Keratinocyte (primary cell): ENCODE data around the gene ABCA3. TPM values are rescaled to one million over a fixed set of nuclear protein-coding genes. Genes with fewer than 3 reads are reported as not detected.

Experiments used
- DNase-seq: peaks from one replicate; pipeline ENCODE4 v3.0.0-alpha.2; 2011; ENCODE audit warnings: low read depth, missing footprints, low spot score
- FAIRE-seq: peaks from 2 replicates; lab custom pipeline; 2011; peaks lifted over from hg19 to GRCh38; lab: Jason Lieb, UNC
- H2AFZ ChIP-seq: 2 replicates; pipeline ENCODE4 v1.6.0; 2012; ENCODE audit warnings: low read length, control low read depth, inconsistent platforms; ENCODE audit not compliant: control insufficient read depth
- H3K27ac ChIP-seq: 2 replicates; pipeline ENCODE4 v1.5.1; 2011; ENCODE audit warnings: low read length; ENCODE audit not compliant: control insufficient read depth, insufficient read depth
- H3K27me3 ChIP-seq: 3 replicates; pipeline ENCODE4 v1.6.0; 2011; ENCODE audit warnings: low read length; ENCODE audit not compliant: control insufficient read depth, insufficient read depth; ENCODE audit errors: extremely low read depth
- H3K36me3 ChIP-seq, 2 experiments: 2 replicates in 1 of 2; 3 replicates in 1 of 2; pipeline ENCODE4 v1.5.1; 2011; ENCODE audit warnings: low read length in 2 of 2, mild to moderate bottlenecking in 1 of 2; ENCODE audit not compliant: control insufficient read depth in 2 of 2, insufficient read depth in 2 of 2; ENCODE audit errors: extremely low read depth in 1 of 2
- H3K4me1 ChIP-seq: 3 replicates; pipeline ENCODE4 v1.5.1; 2011; ENCODE audit warnings: low read length; ENCODE audit not compliant: control insufficient read depth, insufficient read depth; ENCODE audit errors: extremely low read depth
- H3K4me2 ChIP-seq: 3 replicates; pipeline ENCODE4 v1.6.0; 2011; ENCODE audit warnings: low read depth, low read length; ENCODE audit not compliant: control insufficient read depth, insufficient read depth; ENCODE audit errors: extremely low read depth
- H3K4me3 ChIP-seq, 3 experiments: fragments of 200-600 bp in 1 of 3; sonication (generic) in 1 of 3; 2 replicates in 2 of 3; 3 replicates in 1 of 3; pipeline ENCODE4 v1.5.1; 2011 to 2016; ENCODE audit warnings: low read length in 3 of 3, mild to moderate bottlenecking in 3 of 3, control low read depth in 2 of 3, inconsistent platforms in 1 of 3, low read depth in 1 of 3, mixed read lengths in 1 of 3, mixed run types in 1 of 3, moderate library complexity in 1 of 3; ENCODE audit not compliant: control insufficient read depth in 2 of 3, insufficient read depth in 2 of 3; ENCODE audit errors: extremely low read depth in 1 of 3
- H3K79me2 ChIP-seq: 2 replicates; pipeline ENCODE4 v1.6.0; 2012; ENCODE audit warnings: low read length; ENCODE audit not compliant: control insufficient read depth, insufficient read depth
- H3K9ac ChIP-seq: 3 replicates; pipeline ENCODE4 v1.6.0; 2011; ENCODE audit warnings: low read length; ENCODE audit not compliant: control insufficient read depth, insufficient read depth; ENCODE audit errors: extremely low read depth
- H3K9me1 ChIP-seq: 3 replicates; pipeline ENCODE4 v1.6.0; 2011; ENCODE audit warnings: low read length; ENCODE audit not compliant: control insufficient read depth, insufficient read depth; ENCODE audit errors: extremely low read depth
- H3K9me3 ChIP-seq: 2 replicates; pipeline ENCODE4 v1.5.1; 2012; ENCODE audit warnings: low read depth, low read length; ENCODE audit not compliant: control insufficient read depth
- H4K20me1 ChIP-seq: 3 replicates; pipeline ENCODE4 v1.6.0; 2011; ENCODE audit warnings: low read length; ENCODE audit not compliant: control insufficient read depth, insufficient read depth; ENCODE audit errors: extremely low read depth
- CTCF ChIP-seq, 3 experiments: IDR thresholded peaks in 1 of 3; conservative IDR thresholded peaks in 1 of 3; optimal IDR thresholded peaks in 1 of 3; 2 replicates in 2 of 3; 3 replicates in 1 of 3; pipeline versions ENCODE3 to v1.5.1; 2011; ENCODE audit warnings: low read length in 3 of 3, mild to moderate bottlenecking in 3 of 3, moderate library complexity in 2 of 3, control low read depth in 1 of 3, inconsistent platforms in 1 of 3; ENCODE audit not compliant: insufficient read depth in 2 of 3; ENCODE audit errors: extremely low read depth in 1 of 3
- EZH2 ChIP-seq: IDR thresholded peaks from one replicate; pipeline ENCODE4 v1.6.1; 2012; ENCODE audit warnings: inconsistent platforms, mild to moderate bottlenecking, low read length, moderate library complexity
- dilution Hi-C: fragments of 300-500 bp; cut with MboI; formaldehyde crosslinking; loops from one replicate; pipeline ENCODE4 v1.7.0; 2020; ENCODE audit warnings: low sequenced_read_pairs; ENCODE audit not compliant: extremely low pct_ligation_motif_present
- polyA plus RNA-seq, 5 experiments: library from polyadenylated mRNA; depleted of rRNA in 3 of 5; stranded (reverse) in 3 of 5; stranded (forward) in 1 of 5; unstranded in 1 of 5; fragments of >200 nt; gene quantifications; 1 replicate in 1 of 5; 2 replicates in 3 of 5; 3 replicates in 1 of 5; pipeline versions ENCODE4 v1.2.1 to v1.2.3, GENCODE V29; 2011 to 2012; ENCODE audit warnings: missing spikeins in 2 of 5, low read depth in 1 of 5, low replicate concordance in 1 of 5

The ABCA3 gene
- polyA plus RNA-seq, 1 donor (not counting 4 experiments of a cell fraction or from before 2014, with no cell fraction given), result 0.08 TPM

- TF ChIP-seq EZH2 (no peak), CTCF (optimal IDR thresholded peaks at IDR 0.05 in 1 of 3, IDR thresholded peaks at IDR 0.05 in 1 of 3, conservative IDR thresholded peaks at IDR 0.05 in 1 of 3; ENCODE audit: extremely low read depth in 1 of 3, insufficient read depth in 2 of 3, low read length in 3 of 3) (no peak)
- no peak overlapping the region for H3K4me3 ChIP-seq
- H4K20me1 ChIP-seq, result no peaks in the 10 kb centered on the region
- H3K9ac ChIP-seq, result no peak overlapping the region
- DNase-seq (no peak), FAIRE-seq (no peak)
- no peaks in the 10 kb centered on the region for H3K36me3 ChIP-seq
- H3K27me3 ChIP-seq, result peaks cover 4% of the 10 kb centered on the region
- no peaks in the 10 kb centered on the region for H3K9me1 ChIP-seq
- no peak overlapping the region for H3K27ac ChIP-seq
- no peaks in the 10 kb centered on the region for H3K4me1 ChIP-seq
- H3K4me2 ChIP-seq, result no peak overlapping the region
- H2AFZ ChIP-seq, result no peak overlapping the region
- dilution Hi-C loops, result no loop called here
- no peaks in the 10 kb centered on the region for H3K9me3 ChIP-seq
- no peaks in the 10 kb centered on the region for H3K79me2 ChIP-seq
Measured at GRCh38 chr16:2373176-2373575, 32.6 kb upstream of the ABCA3 start.

DNA sequence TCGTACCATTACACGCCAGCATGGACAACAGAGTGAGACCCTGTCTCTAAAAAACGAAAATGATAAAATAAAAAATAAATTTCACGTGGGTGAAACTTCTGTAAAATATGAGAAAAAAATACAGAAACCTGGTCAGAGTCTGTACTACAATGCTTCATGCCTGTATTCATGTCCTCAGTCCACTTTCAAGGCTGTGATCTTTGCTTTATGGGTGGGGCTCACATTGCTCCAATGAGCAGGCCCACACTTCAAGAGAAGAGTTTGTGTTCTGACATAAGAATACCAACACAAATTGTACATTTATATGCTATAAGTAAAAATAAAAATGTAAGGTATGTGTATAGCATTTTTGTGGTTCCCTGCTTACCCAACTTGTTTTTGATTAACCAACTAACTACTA lies 32.2 kb upstream of the ABCA3 start:
- Histone ChIP-seq H3K9me3 (no peaks in the 10 kb centered on the region), H3K4me3 (no peak overlapping the region), H2AFZ (no peak overlapping the region), H4K20me1 (no peaks in the 10 kb centered on the region), H3K9ac (no peak overlapping the region), H3K27me3 (peaks cover 4% of the 10 kb centered on the region), H3K4me1 (no peaks in the 10 kb centered on the region), H3K27ac (no peak overlapping the region), H3K79me2 (no peaks in the 10 kb centered on the region), H3K4me2 (no peak overlapping the region), H3K9me1 (no peaks in the 10 kb centered on the region), H3K36me3 (no peaks in the 10 kb centered on the region)
- no peak for DNase-seq
- dilution Hi-C loops, result no loop called here
- TF ChIP-seq CTCF (optimal IDR thresholded peaks at IDR 0.05 in 1 of 3, IDR thresholded peaks at IDR 0.05 in 1 of 3, conservative IDR thresholded peaks at IDR 0.05 in 1 of 3; ENCODE audit: extremely low read depth in 1 of 3, insufficient read depth in 2 of 3, low read length in 3 of 3) (no peak), EZH2 (no peak)
- FAIRE-seq, result no peak
